ENCODE results near the gene POLR2F.

Gene POLR2F

DNA sequence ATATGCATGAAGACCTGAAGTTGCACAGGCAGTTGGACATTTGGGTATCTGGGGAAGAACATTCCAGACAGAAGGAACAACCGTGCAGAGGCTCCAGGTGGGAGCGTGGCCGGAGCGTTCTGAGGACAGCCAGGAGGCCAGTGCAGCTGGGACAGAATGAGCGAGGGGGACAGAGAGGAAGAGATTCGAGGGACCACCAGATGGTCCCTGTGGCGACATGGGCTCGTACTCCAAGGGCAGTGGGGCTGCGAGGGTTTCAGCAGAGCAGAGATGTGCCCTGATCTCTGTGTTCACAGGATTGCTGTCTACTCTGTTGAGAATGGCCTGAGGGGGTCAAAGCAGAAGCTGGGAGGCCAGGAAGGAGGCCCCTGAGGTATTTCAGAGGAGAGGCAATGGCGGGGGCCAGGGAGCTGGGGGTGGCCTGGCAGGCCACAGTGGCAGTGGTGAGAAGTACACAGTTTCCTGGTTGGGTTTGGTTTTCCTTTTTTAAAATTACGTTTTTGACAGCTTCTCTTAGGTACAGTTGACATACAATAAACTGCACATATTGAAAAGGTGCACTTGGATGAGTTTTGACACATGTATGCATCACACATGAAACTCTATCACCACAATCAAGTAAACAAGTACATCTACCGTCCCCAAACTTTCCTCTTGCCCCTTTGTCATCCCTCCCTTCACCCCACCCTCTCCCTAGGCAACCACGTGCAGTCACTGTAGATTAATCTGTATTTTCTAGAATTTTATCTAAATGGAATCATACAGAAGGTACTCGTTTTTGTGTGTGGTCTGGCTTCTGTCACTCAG lies 55.7 kb downstream of the POLR2F start:
- DNase-seq = no peak

DNA sequence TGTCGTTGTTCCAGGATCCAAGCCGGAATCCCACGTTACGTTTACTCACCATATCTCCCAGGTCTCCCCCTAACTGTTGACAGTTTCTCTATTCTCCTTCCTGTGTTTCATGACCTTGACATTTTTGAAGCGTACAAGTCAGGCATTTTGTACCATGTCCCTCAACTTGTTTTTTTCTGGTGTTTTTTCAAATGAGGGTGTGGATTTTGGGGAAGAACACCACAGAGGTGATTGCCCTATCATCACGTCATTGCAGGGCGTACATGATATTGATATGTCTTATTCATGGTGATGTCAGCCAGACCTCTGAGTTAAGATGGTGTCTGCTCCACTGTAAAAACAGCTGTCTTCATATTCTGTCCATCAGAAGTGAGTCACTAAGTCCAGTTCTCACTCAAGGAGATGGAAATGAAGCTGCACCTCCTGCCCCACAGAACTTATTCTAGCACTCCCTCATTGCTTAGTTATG lies 59.1 kb downstream of the POLR2F start:
- no peak for DNase-seq

DNA sequence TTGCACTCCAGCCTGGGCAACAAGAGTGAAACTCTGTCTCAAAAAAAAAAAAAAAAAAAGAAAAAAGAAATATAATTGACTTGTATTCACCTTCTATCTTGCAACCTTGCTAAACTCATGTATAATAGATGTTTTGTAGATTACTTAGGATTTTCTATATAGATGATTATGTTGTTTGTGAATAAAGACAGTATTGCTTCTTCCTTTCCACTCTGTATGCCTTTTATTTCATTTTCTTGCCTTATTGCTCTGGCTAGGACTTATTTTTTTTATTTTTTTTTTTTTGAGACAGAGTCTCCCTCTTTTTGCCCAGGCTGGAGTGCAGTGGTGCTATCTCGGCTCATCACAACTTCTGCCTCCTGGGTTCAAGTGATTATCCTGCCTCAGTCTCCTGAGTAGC lies 60.6 kb downstream of the POLR2F start:
- no peak for DNase-seq

DNA sequence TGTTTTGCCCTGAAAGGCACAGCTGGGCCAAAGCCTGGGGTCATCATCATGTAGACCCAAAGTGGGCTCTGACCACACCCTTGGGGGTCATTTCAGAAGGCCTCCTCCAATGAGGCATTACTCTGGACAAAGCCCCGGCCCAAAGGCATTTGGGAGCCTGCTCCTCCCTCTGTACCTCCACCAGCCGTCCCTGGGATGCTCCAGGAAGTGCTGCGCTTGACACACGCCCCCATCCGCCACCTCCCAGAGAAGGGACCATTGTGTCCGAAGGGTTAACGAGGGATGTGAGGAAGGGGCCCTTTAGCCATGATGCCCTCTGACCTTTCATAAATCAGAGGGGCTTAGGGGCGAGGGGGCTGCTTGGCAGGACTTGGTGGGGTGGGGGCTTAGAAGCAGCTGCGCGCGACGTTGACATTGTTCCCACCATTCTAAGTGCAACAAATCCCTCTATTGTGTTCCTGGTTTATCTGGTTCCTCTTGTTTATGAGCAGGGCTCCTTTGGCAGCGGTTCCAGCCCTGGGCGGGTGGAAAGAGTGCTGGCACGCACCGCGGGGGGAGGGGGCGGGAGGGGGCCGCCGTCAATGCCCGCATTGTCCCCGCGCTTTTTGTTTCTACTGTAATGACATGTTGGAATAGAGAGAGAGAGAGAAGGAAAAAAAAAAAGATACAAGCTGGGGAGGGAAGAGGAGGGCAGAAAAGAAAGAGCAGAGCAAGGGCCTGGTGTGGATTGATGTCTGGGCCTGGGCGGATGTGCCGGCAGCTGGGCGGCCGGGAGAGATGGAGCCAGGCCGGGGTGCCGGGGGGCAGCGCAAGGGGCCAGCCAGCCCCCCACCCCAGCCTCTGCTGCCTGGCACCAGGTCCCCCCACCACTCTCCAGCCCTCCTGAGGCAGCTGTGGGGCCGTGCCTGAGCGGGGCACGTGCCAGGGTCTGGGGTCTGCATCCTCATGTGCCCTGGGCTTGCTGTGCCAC lies 63.0 kb downstream of the POLR2F start:
- no peak for DNase-seq

DNA sequence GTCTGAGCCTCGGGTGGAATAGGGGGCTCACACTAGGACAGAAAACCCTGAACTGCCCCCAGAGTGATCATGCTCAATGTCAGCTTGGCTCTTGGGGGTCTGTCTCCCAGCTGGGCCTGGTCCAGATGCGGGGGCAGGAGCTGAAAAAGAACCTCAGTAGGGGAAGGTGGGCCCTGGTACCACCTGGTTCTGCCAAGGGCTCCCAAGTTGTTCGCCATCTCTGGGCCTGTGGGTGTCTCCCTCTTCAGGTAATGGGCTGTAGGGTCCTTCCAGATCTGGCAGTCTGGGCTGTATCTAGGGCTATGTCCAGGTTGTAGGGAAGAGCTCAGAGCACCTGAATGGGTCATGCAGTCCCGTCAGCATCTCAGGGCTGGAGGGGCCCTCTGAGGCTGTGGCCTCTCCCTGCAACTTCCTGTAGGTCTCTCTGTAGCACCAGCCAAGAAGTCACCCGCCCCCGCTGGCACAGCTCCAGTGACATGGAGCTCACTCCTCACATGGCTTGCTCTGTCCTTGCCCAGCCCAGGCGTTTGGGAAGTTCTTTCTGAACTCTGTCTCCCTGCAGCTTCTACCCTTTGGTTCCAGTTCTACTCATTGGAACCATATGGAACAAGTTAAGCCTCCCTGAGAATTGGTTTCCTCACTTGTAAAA lies 63.9 kb downstream of the POLR2F start:
- DNase-seq = peak; percentile 60

DNA sequence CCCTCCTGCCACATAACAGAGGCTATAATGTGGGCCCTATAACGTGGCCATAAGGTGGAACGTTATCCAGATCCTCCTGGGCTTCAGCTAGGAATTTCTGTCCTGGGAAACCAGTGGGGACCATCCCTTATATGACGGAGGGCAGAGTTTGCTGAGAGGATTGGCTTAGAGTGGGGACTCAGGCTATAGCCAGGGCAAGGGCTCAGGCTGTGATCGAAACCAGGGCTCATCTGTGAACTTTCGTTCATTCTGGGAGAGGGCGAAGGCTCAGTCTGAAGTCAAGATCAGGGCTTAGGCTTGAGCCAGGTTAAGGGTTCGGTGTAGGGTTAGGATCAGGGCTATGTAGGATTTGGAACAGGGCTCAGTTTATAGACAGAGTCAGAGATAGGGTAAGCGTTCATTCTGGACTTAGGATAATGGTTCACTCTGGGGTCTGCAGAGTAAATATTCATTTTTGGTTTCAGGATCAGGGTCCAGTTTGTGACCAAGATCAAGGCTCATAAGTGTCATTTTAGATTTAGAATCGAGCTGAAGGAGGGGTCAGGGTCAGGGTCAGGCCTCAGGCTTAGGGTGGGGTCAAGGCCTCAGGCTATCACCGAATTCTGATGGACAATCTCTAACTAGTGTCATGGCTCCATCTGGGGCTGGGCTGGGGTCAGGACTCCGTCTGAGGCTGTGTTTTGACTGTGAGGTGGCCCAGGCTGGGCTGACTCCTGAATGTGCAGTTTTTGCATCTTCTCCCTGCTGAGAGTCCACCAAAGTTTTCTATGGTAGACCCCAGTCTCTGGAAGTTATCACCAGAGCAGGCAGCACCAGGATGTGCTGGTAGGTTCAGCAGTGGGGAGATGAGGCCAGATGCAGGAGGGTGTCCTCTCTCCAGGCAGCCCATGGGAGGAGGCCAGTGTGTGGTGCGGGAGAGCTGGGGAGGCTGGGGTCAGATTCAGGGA lies 64.7 kb downstream of the POLR2F start:
- no peak for DNase-seq
